AG04450 (cell line): Measurements from ENCODE around the gene TCF7L1. TPM values are rescaled to one million over a fixed set of nuclear protein-coding genes. Genes with fewer than 3 reads are reported as not detected.
A peak's percentile ranks its signal among the peaks of the same experiment; 100 is the strongest.

Experiments
- CTCF ChIA-PET: fragments of 300-600, 350-600 bp; formaldehyde crosslinking; extraction: SDS; loops from one replicate; lab custom pipeline; 2022; ENCODE audit warnings: antibody characterized with exemption, inconsistent platforms; lab: Charles Lee
- POLR2A ChIA-PET: fragments of 350-600 bp; formaldehyde crosslinking; extraction: SDS; loops from one replicate; lab custom pipeline; 2021; ENCODE audit warnings: antibody characterized with exemption, inconsistent platforms; lab: Yijun Ruan, JAX
- DNase-seq: peaks from one replicate; pipeline ENCODE4 v3.0.0-alpha.2; 2011; ENCODE audit warnings: low read depth, low spot score
- H3K27ac ChIP-seq: one replicate; pipeline ENCODE4 v1.5.1; 2012; ENCODE audit warnings: low read depth, low read length, control low read depth
- H3K27me3 ChIP-seq: one replicate; pipeline ENCODE4 v1.6.0; 2012; ENCODE audit warnings: low read length; ENCODE audit not compliant: control insufficient read depth, insufficient read depth
- H3K4me3 ChIP-seq: 2 replicates; pipeline ENCODE4 v1.5.1; 2011; ENCODE audit warnings: mild to moderate bottlenecking, low read depth, low read length, control low read depth
- H3K9me3 ChIP-seq: 2 replicates; pipeline ENCODE4 v1.5.1; 2012; ENCODE audit warnings: low read length; ENCODE audit not compliant: control insufficient read depth, insufficient read depth
- CTCF ChIP-seq: IDR thresholded peaks from 2 replicates; pipeline ENCODE4 v1.5.1; 2011; ENCODE audit warnings: low read depth, low read length, control low read depth, inconsistent platforms
- polyA plus RNA-seq: library from polyadenylated mRNA; depleted of rRNA; stranded (reverse); fragments of >200 nt; gene quantifications from 2 replicates; pipeline ENCODE4 v1.2.3, GENCODE V29; 2011

The TCF7L1 gene
- polyA plus RNA-seq, 1 experiment: 2.7 TPM

GRCh38 chr2:85178980-85179411 lies 45.8 kb downstream of the TCF7L1 start:
- no peak for DNase-seq
- CTCF ChIA-PET: interaction anchor here (0.6 to 1.6 kb wide), 3 partner anchors 13 to 122 kb away, joined by 3 read pairs; no protein-coding TSS in a partner anchor

GRCh38 chr2:85179541-85179940 lies 46.3 kb downstream of the TCF7L1 start:
- Histone ChIP-seq H3K27me3 (no peaks in the 10 kb centered on the region), H3K27ac (no peak overlapping the region), H3K4me3 (no peak overlapping the region), H3K9me3 (no peaks in the 10 kb centered on the region)
- ChIA-PET CTCF (interaction anchor here (0.6 to 1.6 kb wide), 4 partner anchors 12 to 121 kb away, joined by 3 to 4 read pairs (median 3); no protein-coding TSS in a partner anchor), POLR2A (no interaction called here)
- DNase-seq: no peak
- TF ChIP-seq CTCF: no peak

More at GRCh38 chr2:85178980-85179411, 45.8 kb downstream of the TCF7L1 start:
- Histone ChIP-seq H3K27ac (no peak overlapping the region), H3K27me3 (no peaks in the 10 kb centered on the region), H3K4me3 (no peak overlapping the region), H3K9me3 (no peaks in the 10 kb centered on the region)
- POLR2A ChIA-PET: no interaction called here
- TF ChIP-seq CTCF: no peak

- no peak overlapping the region for H3K4me3 ChIP-seq
- no peak for TF ChIP-seq CTCF
- H3K27ac ChIP-seq: no peak overlapping the region
- no peaks in the 10 kb centered on the region for H3K9me3 ChIP-seq
- POLR2A ChIA-PET: no interaction called here
- no peak for DNase-seq
- no peaks in the 10 kb centered on the region for H3K27me3 ChIP-seq
- CTCF ChIA-PET: interaction anchor here (0.6 to 1.0 kb wide), 2 partner anchors 43 to 51 kb away, joined by 4 to 5 read pairs; no protein-coding TSS in a partner anchor
Measured at GRCh38 chr2:85180322-85181133, 47.3 kb downstream of the TCF7L1 start.

GRCh38 chr2:85181134-85181631 lies 48.0 kb downstream of the TCF7L1 start:
- POLR2A ChIA-PET: no interaction called here

More at GRCh38 chr2:85181134-85181631, 48.0 kb downstream of the TCF7L1 start:
- DNase-seq: no peak
- TF ChIP-seq CTCF: 0 out of 2 replicates have a peak, but pooled peaks have one; percentile 6
- H3K27ac ChIP-seq: no peak overlapping the region
- no peaks in the 10 kb centered on the region for H3K9me3 ChIP-seq
- H3K27me3 ChIP-seq: no peaks in the 10 kb centered on the region
- H3K4me3 ChIP-seq: no peak overlapping the region
- CTCF ChIA-PET: no interaction called here
